GM19324 (cell line): ENCODE measurements around the gene R3HDM2.
"Not testable (repeated sequence)": the region's sequence is repeated elsewhere in the genome, so short reads cannot be mapped to it uniquely, and the experiment has no call there.

Experiments
- ATAC-seq: cut with Tn5 transposase; IDR thresholded peaks from one replicate; pipeline ENCODE4 v1.9.1; 2021; ENCODE audit warnings: mild to moderate bottlenecking, moderate library complexity; ENCODE audit not compliant: unreplicated experiment, low FRiP score

The R3HDM2 gene

DNA sequence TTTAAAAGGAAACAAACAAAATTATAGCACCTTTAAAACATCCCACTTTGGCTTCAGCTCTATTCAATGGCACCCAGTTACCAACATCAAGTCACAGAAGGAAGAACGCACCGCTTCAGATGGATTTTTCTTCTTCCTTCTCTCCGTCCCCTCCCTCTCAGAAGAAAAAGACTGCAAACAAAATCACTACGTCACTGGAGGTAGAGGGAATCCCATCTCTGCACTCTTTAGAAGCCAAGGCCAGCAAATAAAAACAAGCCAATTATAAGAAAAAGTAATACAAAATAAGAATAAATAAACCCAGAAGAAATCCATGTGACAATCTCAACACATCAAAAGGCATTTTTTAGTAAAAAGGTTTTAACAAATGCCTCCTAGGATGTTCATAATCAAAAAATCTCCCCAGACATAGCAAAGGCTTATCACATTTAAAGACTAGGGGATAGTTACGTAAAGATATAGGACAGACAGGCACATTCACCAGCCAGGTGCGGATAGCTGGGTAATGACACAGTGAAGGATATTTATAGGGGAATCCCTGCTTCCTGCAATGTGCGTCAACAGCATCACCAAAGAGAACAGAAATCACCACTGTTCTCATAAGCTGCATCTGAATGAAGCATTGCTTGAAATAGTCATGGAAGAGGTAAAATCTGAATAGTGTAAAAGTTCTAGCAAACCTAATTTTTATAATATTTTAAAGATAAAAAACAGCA is 89.4 kb downstream of the R3HDM2 start:
- no peak for ATAC-seq

DNA sequence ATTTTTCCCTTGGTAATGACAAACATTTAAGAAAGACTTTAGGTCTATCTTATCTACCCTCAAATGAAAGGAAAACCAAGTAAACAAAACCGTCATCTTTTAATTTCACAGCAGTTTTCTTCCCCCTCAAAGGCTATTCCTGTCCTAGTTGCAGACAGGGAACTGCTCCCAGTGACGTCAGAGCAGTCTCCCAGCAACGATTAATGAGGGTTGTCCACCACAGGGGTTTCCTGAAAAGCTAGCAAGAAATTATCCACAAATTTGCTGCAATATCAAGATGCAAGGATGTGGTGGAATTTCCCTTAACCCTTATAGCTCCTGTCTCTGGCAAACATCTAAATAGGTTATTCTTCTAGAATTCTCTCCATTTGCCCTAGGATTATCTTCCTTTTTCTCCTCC is 90.7 kb downstream of the R3HDM2 start:
- no peak for ATAC-seq

DNA sequence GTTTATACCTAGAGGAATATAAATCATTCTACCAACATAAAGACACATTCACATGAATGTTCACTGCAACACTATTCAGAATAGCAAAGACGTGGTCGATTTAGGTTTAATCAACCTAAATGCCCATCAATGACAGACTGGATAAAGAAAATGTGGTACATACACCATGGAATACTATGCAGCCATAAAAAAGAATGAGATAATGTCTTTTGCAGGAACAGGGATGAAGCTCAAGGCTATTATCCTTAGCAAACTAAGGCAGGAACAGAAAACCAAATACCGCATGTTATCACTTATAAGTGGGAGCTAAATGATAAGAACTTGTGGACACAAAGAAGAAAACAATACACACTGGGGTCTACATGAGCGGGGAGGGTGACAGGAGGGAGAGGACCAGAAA is 94.5 kb downstream of the R3HDM2 start:
- ATAC-seq = not testable (repeated sequence)

DNA sequence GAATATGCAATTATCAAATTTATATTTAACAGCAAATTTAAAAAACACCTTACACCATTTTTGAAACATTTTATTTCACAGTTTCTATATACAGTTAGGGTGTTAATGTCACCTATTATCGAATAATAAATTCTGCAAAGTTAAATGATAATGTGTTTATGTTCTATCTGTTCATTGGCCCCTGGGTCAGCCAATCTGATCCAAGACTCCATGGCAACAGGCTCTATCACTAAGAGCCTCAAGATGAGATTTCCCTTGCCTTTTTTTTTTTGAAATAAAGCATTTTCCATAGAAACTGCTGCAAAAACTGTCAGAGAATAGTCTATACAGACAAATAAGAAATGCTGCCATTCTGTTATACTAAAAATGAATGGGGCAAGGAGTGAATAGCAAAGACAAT is 96.6 kb downstream of the R3HDM2 start:
- no peak for ATAC-seq

GRCh38 chr12:57332646-57333312 is 98.1 kb downstream of the R3HDM2 start:
- ATAC-seq = no peak

DNA sequence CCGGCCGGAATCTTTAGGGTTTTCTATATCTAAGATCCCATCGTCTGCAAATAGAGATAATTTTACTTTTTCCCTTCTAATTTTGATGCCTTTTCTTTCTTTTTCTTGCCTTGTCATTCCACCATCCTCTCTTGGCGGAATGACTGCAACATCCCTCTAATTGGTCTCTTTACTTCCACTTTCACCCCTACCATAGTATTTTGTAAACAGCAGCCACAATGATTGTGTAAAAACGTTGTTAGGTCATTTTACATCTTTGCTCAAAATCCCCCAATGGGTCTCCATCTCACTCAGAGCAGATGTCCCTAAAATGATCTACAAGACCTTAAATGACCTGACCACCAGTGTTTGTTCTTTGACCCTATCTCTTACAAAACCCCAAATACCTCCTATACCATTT is 99.9 kb downstream of the R3HDM2 start:
- ATAC-seq = no peak

- no peak for ATAC-seq
These were observed 101.6 kb downstream of the R3HDM2 start for GRCh38 chr12:57329219-57329618.

DNA sequence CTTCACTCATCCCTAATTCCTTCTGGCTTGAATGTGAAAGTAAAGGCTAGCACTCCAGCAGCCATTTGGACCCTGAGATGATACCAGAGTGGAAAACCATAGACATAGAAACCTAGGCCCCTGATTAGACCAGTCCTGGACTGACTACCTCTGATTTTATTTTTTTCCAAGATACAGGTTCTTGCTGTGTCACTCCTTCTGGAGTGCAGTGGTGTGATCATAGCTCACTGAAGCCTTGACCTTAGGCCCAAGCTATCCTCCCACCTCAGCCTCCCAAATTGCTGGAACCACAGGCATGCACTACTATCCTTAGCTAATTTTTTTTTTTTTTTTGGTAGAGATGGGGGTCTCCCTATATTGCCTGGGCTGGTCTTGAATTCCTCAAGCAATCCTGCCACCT is 105.4 kb downstream of the R3HDM2 start:
- no peak for ATAC-seq

- ATAC-seq = no peak
These were observed 107.4 kb downstream of the R3HDM2 start for GRCh38 chr12:57323416-57323815.

DNA sequence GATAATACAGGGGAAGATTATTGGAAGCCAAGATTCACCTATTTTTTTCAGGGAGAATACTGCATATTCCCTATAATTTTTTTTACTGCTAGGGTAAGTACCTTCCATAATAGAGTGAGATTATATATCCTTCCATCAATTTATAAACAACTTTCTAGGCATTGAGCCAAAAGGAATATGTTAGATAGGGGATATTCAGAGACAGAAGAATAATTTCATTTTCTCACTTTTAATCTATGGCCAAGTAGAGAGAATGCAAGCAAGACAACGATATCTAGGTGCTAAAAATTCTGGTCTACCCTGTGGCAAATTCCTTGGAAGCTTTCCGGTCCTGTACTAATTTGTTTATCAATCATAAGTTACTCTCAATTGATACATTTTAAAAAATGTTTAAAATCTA is 110.2 kb downstream of the R3HDM2 start:
- no peak for ATAC-seq

DNA sequence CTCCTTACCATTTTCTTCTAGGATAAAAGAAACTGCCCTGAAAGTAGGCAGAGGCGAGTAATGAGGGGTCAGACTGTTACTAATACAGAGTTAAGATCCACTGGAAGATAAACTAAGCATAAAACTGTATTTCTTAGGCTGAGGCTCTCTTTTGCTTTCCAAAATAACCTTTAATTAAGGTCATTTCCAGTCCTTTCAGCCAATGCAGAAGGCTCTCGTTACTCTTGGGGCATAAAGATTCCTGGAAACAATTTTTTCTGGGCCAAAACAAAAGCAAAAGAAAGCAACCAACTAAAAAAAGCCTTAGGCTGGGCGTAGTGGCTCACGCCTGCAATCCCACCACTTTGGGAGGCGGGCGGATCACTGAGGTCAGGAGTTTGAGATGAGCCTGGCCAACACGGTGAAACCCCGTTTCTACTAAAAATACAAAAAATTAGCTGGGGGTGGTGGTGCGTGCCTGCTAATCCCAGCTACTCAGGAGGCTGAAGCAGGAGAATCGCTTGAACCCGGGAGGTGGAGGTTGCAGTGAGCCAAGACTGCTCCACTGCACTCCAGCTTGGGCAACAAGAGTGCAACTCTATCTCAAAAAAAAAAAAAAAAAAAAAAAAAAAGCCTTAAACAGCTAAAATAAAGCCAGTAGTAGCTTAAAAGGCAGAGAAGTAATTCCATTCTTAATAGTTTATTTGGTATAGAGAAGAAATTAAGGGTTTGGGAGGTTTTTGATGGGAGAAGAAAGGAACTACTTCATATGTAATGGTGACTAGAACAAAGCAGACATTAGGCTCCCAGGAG is 111.0 kb downstream of the R3HDM2 start:
- ATAC-seq = no peak

- no peak for ATAC-seq
These were observed 115.2 kb downstream of the R3HDM2 start for GRCh38 chr12:57315681-57316080.

GRCh38 chr12:57312287-57312686 is 118.6 kb downstream of the R3HDM2 start:
- ATAC-seq = not testable (repeated sequence)

- no peak for ATAC-seq
These were observed 121.4 kb downstream of the R3HDM2 start for GRCh38 chr12:57309420-57309819.

DNA sequence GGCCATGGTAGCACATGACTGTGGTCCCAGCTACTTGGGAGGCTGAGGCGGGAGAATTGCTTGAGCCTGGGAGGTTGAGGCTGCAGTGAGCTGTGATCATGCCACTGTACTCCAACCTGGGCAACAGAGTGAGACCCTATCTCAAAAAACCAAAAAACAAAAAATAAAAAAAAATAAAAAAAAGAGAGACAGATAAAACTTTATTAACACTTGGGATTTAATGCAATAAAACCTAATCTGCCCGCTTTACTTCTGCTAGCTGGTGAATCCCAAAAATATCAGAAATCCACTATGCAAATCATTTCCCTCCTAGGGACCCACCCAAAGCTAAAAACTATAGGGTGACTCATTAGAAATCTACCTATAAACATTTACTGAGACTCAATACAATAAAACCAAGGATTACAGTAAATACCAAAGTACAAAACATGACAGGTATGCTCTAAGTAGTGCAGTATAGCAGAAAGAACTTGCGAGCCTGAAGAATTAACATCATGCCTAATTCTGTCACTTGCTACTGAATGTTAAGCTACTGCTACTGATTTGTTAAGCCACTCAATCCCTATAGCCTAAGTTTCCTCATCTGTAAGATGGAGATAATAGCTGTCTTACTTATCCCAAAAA is 129.8 kb downstream of the R3HDM2 start:
- no peak for ATAC-seq

GRCh38 chr12:57299514-57300016 is 131.3 kb downstream of the R3HDM2 start:
- no peak for ATAC-seq

GRCh38 chr12:57296291-57296690 is 134.6 kb downstream of the R3HDM2 start:
- ATAC-seq = no peak

DNA sequence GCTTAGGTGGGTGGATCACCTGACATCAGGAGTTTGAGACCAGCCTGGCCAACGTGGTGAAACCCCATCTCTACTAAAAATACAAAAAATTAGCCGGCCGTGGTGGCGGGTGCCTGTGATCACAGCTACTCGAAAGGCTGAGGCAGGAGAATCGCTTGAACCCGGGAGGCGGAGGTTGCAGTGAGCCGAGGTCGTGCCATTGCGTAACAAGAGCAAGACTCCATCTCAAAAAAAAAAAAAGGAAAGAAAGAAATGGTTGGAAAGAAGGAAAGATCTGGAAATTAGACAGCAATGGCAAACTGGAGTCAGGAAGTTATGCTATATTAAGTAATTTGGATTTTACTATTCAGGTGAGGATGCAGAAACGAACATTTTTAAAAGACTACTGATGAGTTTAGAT is 148.8 kb downstream of the R3HDM2 start:
- ATAC-seq = not testable (repeated sequence)

GRCh38 chr12:57280211-57281062 is 150.4 kb downstream of the R3HDM2 start:
- ATAC-seq = no peak
